Caco-2 (cell line): ENCODE data around the gene TUBA8. TPM values are rescaled to one million over a fixed set of nuclear protein-coding genes. Genes with fewer than 3 reads are reported as not detected.

Experiments used
- BruUV-seq: library from RNA; stranded (reverse); fragments of 400-500 nt; replicated peaks from 2 replicates; lab custom pipeline; 2021; lab: Mats Ljungman, UMichigan
- CTCF ChIA-PET: fragments of 300-600 bp; sonication (Branson Sonifier 250); formaldehyde crosslinking; loops from one replicate; lab custom pipeline; 2022; ENCODE audit warnings: antibody characterized with exemption; lab: Charles Lee
- POLR2A ChIA-PET: fragments of 300-600 bp; sonication (Branson Sonifier 250); formaldehyde crosslinking; loops from one replicate; lab custom pipeline; 2022; ENCODE audit warnings: antibody characterized with exemption; lab: Charles Lee
- DNase-seq, 2 experiments: peaks; one replicate each; pipeline versions ENCODE4 v3.0.0 to v3.0.0-alpha.2; 2020 to 2022
- H3K27me3 ChIP-seq: replicated peaks from 2 replicates; pipeline ENCODE4 v1.6.0; 2011; ENCODE audit warnings: low read length; ENCODE audit not compliant: control insufficient read depth, insufficient read depth
- H3K36me3 ChIP-seq: 2 replicates; pipeline ENCODE4 v1.5.1; 2011; ENCODE audit warnings: low read length; ENCODE audit not compliant: control insufficient read depth, insufficient read depth
- H3K4me1 ChIP-seq: fragments of 250-450 bp; sonication (Bioruptor Pico); 2 replicates; pipeline ENCODE4 v1.5.1; 2020; ENCODE audit warnings: mild to moderate bottlenecking
- H3K4me3 ChIP-seq: 2 replicates; pipeline ENCODE4 v1.5.1; 2011; ENCODE audit warnings: low read depth, mild to moderate bottlenecking, control low read depth, low read length
- H3K9me3 ChIP-seq: fragments of 250-450 bp; sonication (Bioruptor Pico); 2 replicates; pipeline ENCODE4 v1.5.1; 2020; ENCODE audit warnings: mild to moderate bottlenecking, moderate library complexity
- H3K27ac Mint-ChIP-seq: one replicate; pipeline ENCODE4 v1.8.0; 2022; ENCODE audit warnings: mixed read lengths; ENCODE audit not compliant: unreplicated experiment
- H3K27me3 Mint-ChIP-seq: one replicate; pipeline ENCODE4 v1.8.0; 2022; ENCODE audit warnings: mixed read lengths; ENCODE audit not compliant: insufficient read depth, unreplicated experiment
- H3K36me3 Mint-ChIP-seq: one replicate; pipeline ENCODE4 v1.8.0; 2022; ENCODE audit warnings: mild to moderate bottlenecking, mixed read lengths; ENCODE audit not compliant: insufficient read depth, unreplicated experiment
- H3K4me1 Mint-ChIP-seq: one replicate; pipeline ENCODE4 v1.8.0; 2022; ENCODE audit warnings: low read depth, mixed read lengths; ENCODE audit not compliant: unreplicated experiment
- H3K4me3 Mint-ChIP-seq: one replicate; pipeline ENCODE4 v1.8.0; 2022; ENCODE audit warnings: mild to moderate bottlenecking, moderate library complexity, mixed read lengths; ENCODE audit not compliant: unreplicated experiment
- H3K9me3 Mint-ChIP-seq: one replicate; pipeline ENCODE4 v1.8.0; 2022; ENCODE audit warnings: mixed read lengths; ENCODE audit not compliant: unreplicated experiment
- intact Hi-C: fragments of 100-400 bp; cut with micrococcal nuclease; formaldehyde crosslinking; loops from one replicate; pipeline ENCODE4 v1.10.0; 2022; ENCODE audit not compliant: unreplicated experiment
- total RNA-seq: library from RNA; stranded (reverse); gene quantifications from 2 replicates; pipeline ENCODE4 v1.2.3, GENCODE V29; 2022
- TF ChIP-seq, protein P1 (sequence below), 2 experiments: fragments of 200-600 bp in 1 of 2; IDR thresholded peaks; 1 replicate in 1 of 2; 2 replicates in 1 of 2; pipeline versions ENCODE4 v1.5.1 to v1.8.0; 2011 to 2022; ENCODE audit warnings: antibody characterized with exemption in 1 of 2, control low read depth in 1 of 2, inconsistent platforms in 1 of 2, low read depth in 1 of 2, low read length in 1 of 2, mild to moderate bottlenecking in 1 of 2, moderate library complexity in 1 of 2; ENCODE audit not compliant: insufficient read depth in 1 of 2, severe bottlenecking in 1 of 2, unreplicated experiment in 1 of 2

Gene TUBA8
- total RNA-seq, 1 experiment from 2014 or later: 0.73 TPM

DNA sequence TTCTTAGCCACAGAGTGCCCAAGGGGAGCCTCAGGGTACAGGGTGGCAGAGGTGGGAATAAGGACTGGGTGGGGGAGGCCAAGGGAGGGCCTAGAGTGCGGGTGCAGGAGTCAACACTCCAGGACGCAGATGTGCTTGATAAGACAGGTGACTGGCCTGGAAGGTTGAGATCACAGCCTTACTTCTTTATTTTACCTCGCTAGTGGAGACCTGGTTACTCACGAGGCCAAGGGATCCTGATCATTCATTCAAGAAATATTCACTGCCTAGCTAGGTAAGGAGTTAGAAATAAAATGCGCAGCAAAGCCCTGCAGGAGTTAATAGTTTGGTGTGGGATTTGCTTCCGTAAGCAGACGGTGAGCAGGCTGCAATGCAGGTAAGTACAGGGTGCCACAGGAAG lies 46.0 kb upstream of the TUBA8 start:
- CTCF ChIA-PET: interaction anchor here (0.9 kb wide), 1 partner anchor 11 kb away, joined by 3 read pairs; no protein-coding TSS in a partner anchor

DNA sequence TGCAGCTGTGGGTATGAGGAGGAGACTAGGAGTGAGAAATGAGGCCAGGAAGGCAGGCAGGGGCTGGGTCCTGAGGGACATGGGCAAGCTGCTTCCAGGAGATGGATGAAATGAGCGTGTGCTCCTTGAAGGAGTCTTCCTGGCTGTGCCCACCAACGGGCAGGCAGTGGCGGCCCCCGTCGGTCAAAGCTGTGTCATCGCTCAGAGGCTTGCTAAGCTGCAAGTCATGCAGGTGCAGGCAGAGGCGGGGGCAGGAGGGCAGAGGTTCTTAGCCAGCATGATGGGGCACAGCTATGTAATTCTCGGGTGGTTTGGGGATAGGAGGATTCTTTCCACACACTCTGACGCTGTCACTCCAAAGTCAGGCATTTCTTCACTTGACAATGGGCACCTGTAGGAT lies 45.4 kb upstream of the TUBA8 start:
- Mint-ChIP-seq H3K27ac (peak overlapping the region; percentile 58), H3K36me3 (no peaks in the 10 kb centered on the region), H3K4me3 (no peak overlapping the region), H3K9me3 (peaks cover 8% of the 10 kb centered on the region), H3K4me1 (peaks cover 42% of the 10 kb centered on the region), H3K27me3 (no peaks in the 10 kb centered on the region)
- Histone ChIP-seq H3K36me3 (no peaks in the 10 kb centered on the region), H3K9me3 (no peaks in the 10 kb centered on the region), H3K4me1 (peaks cover 59% of the 10 kb centered on the region), H3K27me3 (no peaks in the 10 kb centered on the region), H3K4me3 (no peak overlapping the region)
- TF ChIP-seq, protein P1, sequence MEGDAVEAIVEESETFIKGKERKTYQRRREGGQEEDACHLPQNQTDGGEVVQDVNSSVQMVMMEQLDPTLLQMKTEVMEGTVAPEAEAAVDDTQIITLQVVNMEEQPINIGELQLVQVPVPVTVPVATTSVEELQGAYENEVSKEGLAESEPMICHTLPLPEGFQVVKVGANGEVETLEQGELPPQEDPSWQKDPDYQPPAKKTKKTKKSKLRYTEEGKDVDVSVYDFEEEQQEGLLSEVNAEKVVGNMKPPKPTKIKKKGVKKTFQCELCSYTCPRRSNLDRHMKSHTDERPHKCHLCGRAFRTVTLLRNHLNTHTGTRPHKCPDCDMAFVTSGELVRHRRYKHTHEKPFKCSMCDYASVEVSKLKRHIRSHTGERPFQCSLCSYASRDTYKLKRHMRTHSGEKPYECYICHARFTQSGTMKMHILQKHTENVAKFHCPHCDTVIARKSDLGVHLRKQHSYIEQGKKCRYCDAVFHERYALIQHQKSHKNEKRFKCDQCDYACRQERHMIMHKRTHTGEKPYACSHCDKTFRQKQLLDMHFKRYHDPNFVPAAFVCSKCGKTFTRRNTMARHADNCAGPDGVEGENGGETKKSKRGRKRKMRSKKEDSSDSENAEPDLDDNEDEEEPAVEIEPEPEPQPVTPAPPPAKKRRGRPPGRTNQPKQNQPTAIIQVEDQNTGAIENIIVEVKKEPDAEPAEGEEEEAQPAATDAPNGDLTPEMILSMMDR (IDR thresholded peaks at IDR 0.05; ENCODE audit: insufficient read depth in 1 of 2, low read depth in 1 of 2, low read length in 1 of 2, severe bottlenecking in 1 of 2, unreplicated experiment in 1 of 2): no peak
- ChIA-PET CTCF (interaction anchor here (0.9 kb wide), 1 partner anchor 11 kb away, joined by 3 read pairs; no protein-coding TSS in a partner anchor), POLR2A (interaction anchor here (0.5 to 0.6 kb wide), 3 partner anchors 9 to 425 kb away, joined by 3 to 5 read pairs (median 3); no protein-coding TSS in a partner anchor)
- DNase-seq: no peak
- no TSS peak for BruUV-seq
- intact Hi-C loops: no loop called here

More for the DNA sequence above, 46.0 kb upstream of the TUBA8 start:
- H3K9me3 ChIP-seq: no peaks in the 10 kb centered on the region
- no peaks in the 10 kb centered on the region for H3K27me3 ChIP-seq
- no TSS peak for BruUV-seq
- intact Hi-C loops: loop anchor here (5.0 kb wide), 1 partner anchor 42 kb away; the partner anchor contains the start of gene MICAL3
- H3K36me3 ChIP-seq: no peaks in the 10 kb centered on the region
- Mint-ChIP-seq H3K4me1 (peaks cover 42% of the 10 kb centered on the region), H3K27ac (peak overlapping the region; percentile 58), H3K9me3 (peaks cover 10% of the 10 kb centered on the region), H3K36me3 (no peaks in the 10 kb centered on the region), H3K27me3 (no peaks in the 10 kb centered on the region), H3K4me3 (no peak overlapping the region)
- POLR2A ChIA-PET: interaction anchor here (0.6 kb wide), 1 partner anchor 8 kb away, joined by 3 read pairs; no protein-coding TSS in a partner anchor
- peaks cover 58% of the 10 kb centered on the region for H3K4me1 ChIP-seq
- no peak for DNase-seq
- no peak overlapping the region for H3K4me3 ChIP-seq
- TF ChIP-seq, protein P1 (IDR thresholded peaks at IDR 0.05; ENCODE audit: insufficient read depth in 1 of 2, low read depth in 1 of 2, low read length in 1 of 2, severe bottlenecking in 1 of 2, unreplicated experiment in 1 of 2): no peak

DNA sequence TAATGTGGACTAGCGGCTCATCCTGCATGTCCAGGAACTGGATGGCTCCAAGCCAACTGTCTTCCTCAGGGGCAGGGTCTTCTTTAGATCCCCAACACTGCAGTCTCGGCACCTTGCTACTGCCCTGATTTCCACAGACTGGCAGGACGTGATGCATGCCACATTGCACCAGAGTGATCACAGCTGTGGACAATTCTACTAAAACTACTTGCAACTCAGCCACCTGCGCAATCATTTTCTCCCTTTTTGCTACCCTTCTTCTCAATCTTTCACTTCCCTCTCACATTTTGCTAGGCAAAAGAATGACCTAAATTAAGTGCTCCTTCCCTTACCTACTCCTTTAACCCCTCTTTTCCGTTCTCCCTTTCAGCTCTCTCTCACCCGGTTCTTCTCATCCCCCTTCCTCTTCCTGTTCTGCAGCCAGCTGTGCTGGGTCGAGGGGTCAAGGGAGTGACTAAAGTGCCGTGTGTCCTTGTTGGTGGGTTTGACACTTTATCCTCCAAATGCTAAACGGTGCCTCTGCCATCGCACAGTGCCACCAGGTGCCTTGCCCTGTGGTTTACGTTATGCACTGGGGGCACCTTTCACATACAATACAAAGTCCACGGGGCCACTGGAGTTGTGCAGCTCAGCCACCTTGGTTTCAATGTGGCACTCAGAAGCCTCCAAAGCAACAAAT lies 44.3 kb upstream of the TUBA8 start:
- DNase-seq: no peak
- H3K4me3 ChIP-seq: no peak overlapping the region
- peaks cover 58% of the 10 kb centered on the region for H3K4me1 ChIP-seq
- ChIA-PET POLR2A (no interaction called here), CTCF (no interaction called here)
- BruUV-seq: no TSS peak
- Mint-ChIP-seq H3K36me3 (no peaks in the 10 kb centered on the region), H3K9me3 (peaks cover 8% of the 10 kb centered on the region), H3K4me3 (no peak overlapping the region), H3K4me1 (peaks cover 42% of the 10 kb centered on the region), H3K27ac (no peak overlapping the region), H3K27me3 (no peaks in the 10 kb centered on the region)
- H3K27me3 ChIP-seq: no peaks in the 10 kb centered on the region
- no peaks in the 10 kb centered on the region for H3K36me3 ChIP-seq
- intact Hi-C loops: no loop called here
- H3K9me3 ChIP-seq: no peaks in the 10 kb centered on the region
- TF ChIP-seq, protein P1 (IDR thresholded peaks at IDR 0.05; ENCODE audit: insufficient read depth in 1 of 2, low read depth in 1 of 2, low read length in 1 of 2, severe bottlenecking in 1 of 2, unreplicated experiment in 1 of 2): no peak
